Stimulated activated CD4-positive, alpha-beta T cell treated with anti-CD3 and anti-CD28 coated beads, TNF-alpha, amount 100 ng/mL, for 24 hours (primary cell): ENCODE measurements around the gene UNC79.
"Not testable (repeated sequence)": the region's sequence is repeated elsewhere in the genome, so short reads cannot be mapped to it uniquely, and the experiment has no call there.

ENCODE experiments used
- DNase-seq, 3 experiments: peaks; one replicate each; pipeline ENCODE4 v3.0.0-alpha.2; 2020; ENCODE audit warnings: low read depth in 3 of 3

Gene UNC79

DNA sequence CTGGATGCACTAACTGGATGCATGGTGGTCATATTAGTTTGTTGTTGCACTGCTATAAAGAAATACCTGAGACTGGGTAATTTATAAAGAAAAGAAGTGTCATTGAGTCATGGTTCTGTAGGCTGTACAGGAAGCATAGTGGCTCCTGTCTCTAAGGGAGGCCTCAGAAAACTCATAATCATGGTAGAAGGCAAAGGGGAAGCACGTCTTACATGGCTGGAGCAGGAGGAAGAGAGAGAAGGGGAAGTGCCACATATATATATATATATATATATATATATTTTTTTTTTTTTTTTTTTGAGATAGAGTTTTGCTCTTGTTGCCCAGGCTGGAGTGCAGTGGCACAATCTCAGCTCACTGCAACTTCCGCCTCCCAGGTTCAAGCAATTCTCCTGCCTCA, 62.9 kb downstream of the UNC79 start:
- not testable (repeated sequence) for DNase-seq

GRCh38 chr14:93496856-93497741, 66.4 kb downstream of the UNC79 start:
- no peak for DNase-seq

DNA sequence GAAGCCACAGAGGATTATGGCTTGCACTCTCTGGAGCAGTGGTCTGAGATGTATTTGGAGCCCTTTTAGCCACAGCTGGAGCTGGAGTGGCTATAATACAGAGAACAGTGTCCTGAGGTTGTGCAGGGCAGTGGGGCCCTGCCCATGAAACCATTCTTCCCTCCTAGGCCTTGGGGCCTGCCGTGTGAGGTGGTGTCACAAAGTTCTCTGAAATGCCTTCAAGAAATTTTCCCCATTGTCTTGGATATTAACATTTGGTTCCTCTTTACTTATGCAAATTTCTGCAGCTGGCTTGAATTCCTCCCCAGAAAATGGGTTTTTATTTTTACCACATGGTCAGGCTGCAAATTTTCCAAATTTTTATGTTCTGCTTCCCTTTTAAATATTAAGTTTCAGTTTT, 79.3 kb downstream of the UNC79 start:
- DNase-seq, result no peak

DNA sequence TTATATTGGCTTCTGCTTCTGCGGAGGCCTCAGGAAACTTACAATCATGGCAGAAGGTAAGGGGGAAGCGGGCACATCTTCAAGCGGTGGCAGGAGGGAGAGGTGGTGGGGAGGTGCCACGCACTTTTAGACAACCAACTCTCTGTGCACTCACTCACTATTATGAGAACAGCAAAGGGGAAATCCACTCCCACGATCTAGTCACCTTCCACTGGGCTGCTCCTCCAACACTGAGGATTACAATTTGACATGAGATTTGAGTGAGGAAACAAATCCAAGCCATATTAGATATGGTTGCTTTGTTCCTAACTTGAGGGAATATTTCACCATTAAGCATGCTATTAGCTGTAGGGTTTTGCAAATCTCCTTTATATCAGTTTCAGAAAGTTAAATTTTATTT, 80.3 kb downstream of the UNC79 start:
- no peak for DNase-seq

GRCh38 chr14:93520053-93520607, 89.4 kb downstream of the UNC79 start:
- DNase-seq, result no peak

DNA sequence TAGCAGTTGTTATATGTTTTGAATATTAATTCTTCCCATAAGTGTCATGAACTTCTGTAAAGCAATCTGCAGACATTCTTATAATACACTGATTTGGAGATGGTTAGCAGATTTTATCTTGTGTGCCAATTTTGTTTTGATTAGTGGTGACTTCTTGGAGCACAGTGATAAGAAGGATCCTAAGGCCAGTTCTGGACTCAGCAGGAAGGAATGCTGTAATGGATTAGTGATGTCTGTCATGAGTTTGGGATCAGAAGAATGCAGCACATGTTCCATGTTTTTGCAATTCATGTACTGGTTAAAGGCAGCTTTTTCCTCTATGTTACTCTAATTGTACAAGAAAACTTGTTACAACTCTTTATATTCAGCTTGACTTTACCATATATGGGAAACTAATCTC, 91.5 kb downstream of the UNC79 start:
- DNase-seq, result no peak

GRCh38 chr14:93525216-93525615, 94.5 kb downstream of the UNC79 start:
- not testable (repeated sequence) for DNase-seq

- no peak for DNase-seq
These were observed 95.1 kb downstream of the UNC79 start for GRCh38 chr14:93525696-93526451.

DNA sequence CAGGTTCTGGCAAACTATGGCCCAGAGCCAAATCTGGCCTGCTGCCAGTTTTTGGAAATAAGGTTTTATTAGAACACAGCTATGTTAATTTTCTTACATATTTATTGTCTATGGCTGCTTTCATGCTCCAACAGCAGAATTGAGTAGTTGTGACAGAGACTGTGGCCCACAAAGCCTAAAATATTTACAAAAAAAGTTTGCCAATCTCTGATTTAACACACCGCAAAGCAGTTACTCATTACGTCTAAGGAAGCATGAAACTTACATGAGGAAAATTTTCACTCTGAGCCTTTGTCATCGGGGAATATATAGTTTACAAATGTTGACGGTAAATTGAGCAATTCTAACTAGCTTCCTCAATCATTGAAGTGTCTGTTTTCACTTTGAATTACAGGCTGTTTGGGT, 96.5 kb downstream of the UNC79 start:
- DNase-seq, result no peak

DNA sequence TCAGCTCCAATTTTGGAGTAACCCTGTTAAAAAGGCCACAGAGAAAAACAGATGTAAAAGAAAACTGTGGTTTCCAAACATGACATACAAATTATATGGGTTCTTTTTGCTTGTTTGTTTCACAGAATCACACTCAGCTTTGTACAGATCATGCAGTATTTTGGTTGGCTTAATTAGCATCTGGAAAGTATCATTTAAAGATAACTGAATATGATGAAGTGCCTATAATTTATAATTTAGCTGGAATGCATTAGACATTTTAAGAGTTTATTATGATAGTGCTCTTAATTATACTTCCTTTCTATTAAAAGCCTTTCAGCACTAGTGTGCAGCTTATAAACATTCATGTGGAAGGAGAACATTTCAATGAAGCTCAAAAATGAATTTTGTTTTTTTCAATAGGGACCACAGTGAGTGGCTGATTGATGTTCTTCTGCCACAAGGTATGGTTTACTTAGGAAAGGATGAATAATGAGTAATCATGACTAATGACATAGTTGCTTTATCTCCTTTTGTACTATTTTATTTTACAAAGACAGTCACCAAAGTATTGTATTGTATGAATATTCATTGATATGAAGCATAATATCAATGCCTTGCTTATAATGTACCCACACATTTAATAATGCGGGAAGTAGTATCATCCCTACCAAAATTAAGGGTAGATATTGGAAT, 98.3 kb downstream of the UNC79 start:
- DNase-seq, result no peak

GRCh38 chr14:93531644-93532043, 100.9 kb downstream of the UNC79 start:
- DNase-seq, result no peak

DNA sequence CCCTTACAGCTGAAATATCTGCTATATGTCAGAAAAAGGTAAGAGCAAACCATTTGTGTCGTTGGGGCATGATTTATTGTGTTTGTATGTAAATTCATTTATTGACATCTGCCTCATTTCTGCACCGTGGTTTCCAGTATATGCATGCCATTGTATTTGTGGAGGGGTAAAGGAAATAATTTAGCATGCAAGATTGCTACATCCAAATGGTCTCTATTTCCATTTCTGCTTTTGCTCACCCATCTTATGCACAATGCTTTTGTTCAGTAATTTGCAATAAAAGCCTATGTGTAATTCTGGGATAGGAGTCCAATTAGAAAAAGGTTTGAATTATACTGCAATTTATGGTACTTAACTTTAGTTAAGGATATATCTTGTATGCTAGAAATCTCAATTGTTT, 101.8 kb downstream of the UNC79 start:
- no peak for DNase-seq

DNA sequence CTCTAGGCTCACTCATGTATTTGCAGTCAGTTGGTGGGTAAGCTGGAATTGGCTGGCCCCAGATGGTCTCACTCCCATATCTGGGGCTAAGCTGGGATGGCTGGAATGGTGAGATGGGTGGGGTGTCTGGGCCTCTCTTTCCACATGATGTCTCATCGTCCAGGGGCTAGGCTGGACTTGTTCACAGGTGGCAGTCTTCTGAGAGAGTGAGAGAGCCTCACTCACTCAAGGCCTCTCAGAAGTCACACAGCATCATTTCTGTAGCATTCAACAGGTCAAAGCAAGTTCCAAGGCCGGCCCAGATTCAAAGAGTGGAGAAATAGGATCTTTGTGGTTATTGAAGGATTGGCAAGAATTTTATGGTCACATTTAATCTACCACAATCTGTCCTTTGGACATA, 102.7 kb downstream of the UNC79 start:
- no peak for DNase-seq

- DNase-seq, result no peak
These were observed 103.1 kb downstream of the UNC79 start for GRCh38 chr14:93533842-93534241.

GRCh38 chr14:93535537-93535936, 104.8 kb downstream of the UNC79 start:
- DNase-seq, result no peak

DNA sequence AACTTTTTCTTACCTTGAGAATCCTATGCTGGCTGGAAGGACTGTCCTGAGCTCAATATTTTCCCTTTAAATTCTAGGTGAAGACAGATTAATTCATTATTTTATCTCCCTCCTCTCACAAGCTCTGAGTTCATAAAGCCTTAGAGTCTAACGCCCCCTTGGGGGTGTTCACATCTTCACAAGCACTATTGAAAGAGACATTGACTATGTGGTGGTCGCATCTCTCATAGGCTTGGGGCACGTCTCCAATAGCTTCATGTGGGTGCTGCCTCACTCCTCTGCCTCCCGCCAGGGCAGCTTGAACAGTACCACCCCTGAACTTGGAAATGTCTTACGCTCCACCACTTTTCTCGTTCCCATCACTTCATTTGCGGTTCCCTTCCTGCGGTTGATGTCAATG, 106.2 kb downstream of the UNC79 start:
- DNase-seq, result no peak

GRCh38 chr14:93537951-93538350, 107.2 kb downstream of the UNC79 start:
- DNase-seq, result no peak

DNA sequence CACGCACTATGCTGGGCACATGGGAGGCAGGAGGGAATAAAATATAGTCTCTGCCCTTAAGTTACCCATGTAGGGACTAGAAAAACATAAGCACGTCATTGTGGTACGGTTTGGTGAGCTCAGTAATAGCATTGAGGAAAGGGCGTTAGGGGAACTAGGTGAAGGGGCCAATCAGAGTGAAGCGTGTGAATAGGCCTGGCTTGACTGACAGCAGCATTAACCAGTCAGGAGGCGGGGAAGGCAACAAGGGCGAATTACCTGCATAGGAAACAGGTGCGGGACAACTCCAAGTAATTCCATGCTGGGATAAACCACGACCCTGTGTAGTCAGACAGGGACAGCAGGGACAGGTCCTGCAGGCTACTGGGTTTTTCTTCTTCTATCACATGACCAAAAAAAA, 107.7 kb downstream of the UNC79 start:
- DNase-seq, result no peak

DNA sequence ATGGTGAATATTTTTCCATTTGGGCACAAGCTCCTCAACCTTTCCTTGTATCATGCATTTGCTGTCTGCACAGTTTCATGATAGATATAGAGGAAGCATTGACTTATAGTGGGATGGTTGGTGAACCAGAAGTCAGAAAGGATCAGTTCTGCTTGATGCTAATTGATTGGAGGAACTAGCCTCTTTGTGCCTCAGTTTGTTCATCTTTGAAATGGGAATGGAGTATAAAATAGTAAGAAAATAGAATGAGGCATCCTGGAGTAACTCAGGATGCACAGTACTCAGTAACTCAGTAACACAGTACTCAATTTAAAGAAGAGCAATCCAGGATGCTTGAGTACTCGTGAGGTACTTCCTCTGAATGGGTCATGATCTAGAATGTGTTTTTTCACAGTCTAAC, 109.5 kb downstream of the UNC79 start:
- no peak for DNase-seq

DNA sequence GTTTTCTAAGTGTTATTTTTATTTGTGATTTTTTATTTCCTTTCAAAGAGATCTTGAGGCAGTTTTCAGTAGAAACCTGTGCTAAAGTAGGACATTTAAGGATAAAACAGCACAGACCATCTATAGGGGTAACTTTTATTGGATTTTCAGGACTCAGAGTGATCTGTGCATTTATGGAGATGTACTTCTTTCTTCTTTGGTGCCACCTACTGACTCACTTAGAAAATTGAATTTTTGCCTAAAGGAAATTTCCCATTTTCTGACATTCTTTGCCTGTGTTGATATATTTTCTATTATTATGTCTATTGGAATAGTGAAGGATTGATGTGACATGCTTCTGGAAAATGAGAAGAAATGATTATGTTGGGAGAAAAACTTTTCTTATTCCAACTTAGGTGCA, 113.0 kb downstream of the UNC79 start:
- DNase-seq, result no peak

DNA sequence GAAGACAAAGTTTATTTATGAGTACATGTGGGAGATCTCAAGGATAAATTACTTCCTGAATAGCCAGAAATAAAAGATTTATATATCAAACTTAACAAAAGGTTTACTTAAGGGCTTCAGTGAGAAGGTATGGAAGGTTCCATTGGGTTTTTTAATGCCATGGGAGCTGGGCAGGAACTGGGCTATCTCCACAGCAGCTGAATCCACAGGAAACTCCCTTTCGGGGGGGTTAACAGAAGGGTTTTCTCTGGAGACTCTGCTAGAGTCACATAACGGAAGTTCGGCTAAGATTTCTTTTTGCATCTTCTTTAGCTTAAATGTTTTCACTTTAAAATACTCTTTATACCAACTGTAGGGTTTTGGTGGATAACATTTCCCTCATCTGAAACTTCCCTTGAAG, 113.5 kb downstream of the UNC79 start:
- DNase-seq, result no peak

DNA sequence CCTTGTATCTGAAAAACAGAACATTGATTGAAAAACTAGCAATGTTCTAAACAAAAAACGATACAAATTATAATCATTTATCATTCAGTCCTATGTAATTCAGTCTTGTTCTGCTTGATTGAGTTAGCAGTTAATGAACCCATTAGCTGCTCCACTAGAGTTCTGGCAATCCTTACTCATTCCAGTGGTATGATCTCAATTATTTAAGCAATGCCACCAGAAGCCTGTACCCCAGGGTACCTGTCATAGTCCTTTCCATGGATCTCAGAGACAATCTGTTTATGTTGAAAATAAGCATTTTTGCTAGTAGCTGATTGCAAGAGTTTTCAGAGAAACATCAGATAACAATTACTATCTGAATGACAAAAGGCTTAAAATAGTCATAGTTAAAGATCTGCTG, 115.9 kb downstream of the UNC79 start:
- no peak for DNase-seq
